Heart right ventricle (tissue), 16 donors: Measurements from ENCODE around the gene DYNC1I1. TPM values are rescaled to one million over a fixed set of nuclear protein-coding genes. Genes with fewer than 3 reads are reported as not detected.

Source experiments
- ATAC-seq, 8 donors: fragments of 200-7000 bp; cut with Tn5 transposase; one replicate each; pipeline ENCODE4 v1.9.1; 2020; ENCODE audit warnings: mild to moderate bottlenecking in 8 of 8, moderate library complexity in 8 of 8, moderate number of reproducible peaks in 1 of 8
- DNase-seq, 2 donors: peaks; one replicate each; pipeline ENCODE4 v3.0.0-alpha.2; 2020
- H3K27ac ChIP-seq, 10 donors: fragments of 200-600 bp; sonication (generic) in 2 of 10; one replicate each; pipeline versions ENCODE4 v1.5.0 to v1.8.0; 2020 to 2022; ENCODE audit warnings: mild to moderate bottlenecking in 3 of 10
- H3K27me3 ChIP-seq, 7 donors: fragments of 200-600 bp; one replicate each; pipeline ENCODE4 v1.8.0; 2021 to 2022; ENCODE audit warnings: mild to moderate bottlenecking in 2 of 7
- H3K36me3 ChIP-seq, 9 donors: fragments of 200-600 bp; sonication (generic) in 1 of 9; one replicate each; pipeline versions ENCODE4 v1.5.0 to v1.8.0; 2020 to 2022; ENCODE audit warnings: mild to moderate bottlenecking in 2 of 9
- H3K4me1 ChIP-seq, 9 donors: fragments of 200-600 bp; sonication (generic) in 1 of 9; one replicate each; pipeline versions ENCODE4 v1.5.0 to v1.8.0; 2020 to 2022; ENCODE audit warnings: mild to moderate bottlenecking in 4 of 9
- H3K4me3 ChIP-seq, 10 donors: fragments of 200-600 bp; sonication (generic) in 2 of 10; one replicate each; pipeline versions ENCODE4 v1.5.0 to v1.8.0; 2020 to 2022; ENCODE audit warnings: mild to moderate bottlenecking in 7 of 10, moderate library complexity in 2 of 10
- H3K9me3 ChIP-seq, 11 donors: fragments of 200-600 bp in 10 of 11; sonication (generic) in 2 of 11; one replicate each; pipeline versions ENCODE4 v1.5.0 to v1.8.0; 2013 to 2022; ENCODE audit warnings: mild to moderate bottlenecking in 2 of 11, control low read depth in 1 of 11, moderate library complexity in 1 of 11
- CTCF ChIP-seq, 9 donors: fragments of 200-600 bp; sonication (generic) in 2 of 9; IDR thresholded peaks; one replicate each; pipeline versions ENCODE4 v1.5.0 to v1.8.0; 2021 to 2022; ENCODE audit warnings: antibody characterized with exemption in 9 of 9, mild to moderate bottlenecking in 5 of 9, moderate library complexity in 1 of 9
- WGBS, 2 donors: extraction: QIAGEN DNeasy Blood & Tissue Kit; methylation state at CpG; one replicate each; pipeline ENCODE4 v1.1.7; 2013; ENCODE audit warnings: inconsistent platforms in 1 of 2; 5-methylcytosine and 5-hydroxymethylcytosine counted together
- intact Hi-C, 10 donors: fragments of 100-400 bp; cut with DNase I; formaldehyde crosslinking; loops; one replicate each; pipeline versions ENCODE4 v1.11.1 to v1.14.2; 2022
- polyA plus RNA-seq, 2 donors: library from polyadenylated mRNA; stranded (reverse); fragments of 200-250 nt; gene quantifications; one replicate each; pipeline ENCODE4 v1.2.3, GENCODE V29; 2013
- total RNA-seq, 10 donors: library from RNA; stranded (reverse); fragmentation: NEBNext Ultra II Directional in 3 of 10; extraction: Animal tissue kit (Norgen Biotek cat#: 25700) in 3 of 10; gene quantifications; one replicate each; pipeline versions ENCODE4 v1.2.1 to v1.2.4, GENCODE V29; 2021 to 2023
- donor health status: Arrhythmogenic right ventricular cardiomyopathy.
- donor health status: ischemic (EF 13 %, LVEDD 7.1; RV severe dilation, severe dysfunction).
- donor health status: healthy with polysubstance abuse.
- donor health status: DM: no; HTN: yes; CAD: no.
- donor health status: DM: no; HTN: no; CAD: no.
- donor health status: ischemic (EF 25% LVEDD 6.9; RV normal size, moderate dysfunction).
- donor health status: ischemic (EF 25% LVEDD 5.7; RV mildly dilated, moderate dysfunction).
- donor health status: healthy.
- donor health status: DM: yes; HTN: yes; CAD: no.
- donor health status: Ischemic cardiomyopathy.
- donor health status: ischemic (EF 35%, LVEDD 5.7; RV mildly dilated, moderate dysfunction).
- donor health status: nonischemic (EF 11% LVEDD 7.7; RV severe dilation, severe dysfunction).
- donor health status: DM: yes; HTN: yes; CAD: no.
- donor health status: PGD.
- donor health status: ischemic (EF 29% LVEDD 5.4; RV normal size, mild dysfunction).
- donor health status: nonischemic (EF 23%, LVEDD 6.1; RV moderate dilation, normal function).

Gene DYNC1I1
- total and polyA plus RNA-seq, 12 donors = 6.4 to 43.4 (median 35.6) TPM

GRCh38 chr7:95824616-95825015 lies 52.3 kb downstream of the DYNC1I1 start:
- H3K27ac ChIP-seq = no peak overlapping the region
- ATAC-seq = no peak
- WGBS, 2 donors = 82 to 86% methylated on average over 5 of the region's 5 CpGs
- intact Hi-C loops = no loop called here
- TF ChIP-seq CTCF (IDR thresholded peaks at IDR 0.05) = no peak
- no peak for DNase-seq
- H3K27me3 ChIP-seq = no peaks in the 10 kb centered on the region
- peaks cover 0 to 9% (median 0%) of the 10 kb centered on the region in 9 donors for H3K36me3 ChIP-seq
- no peaks in the 10 kb centered on the region for H3K9me3 ChIP-seq
- H3K4me1 ChIP-seq = no peaks in the 10 kb centered on the region
- H3K4me3 ChIP-seq = no peak overlapping the region

GRCh38 chr7:95828824-95829790 lies 56.8 kb downstream of the DYNC1I1 start:
- Histone ChIP-seq H3K36me3 (peaks cover 0 to 5% (median 0%) of the 10 kb centered on the region in 9 donors), H3K4me3 (no peak overlapping the region), H3K9me3 (no peaks in the 10 kb centered on the region), H3K27me3 (no peaks in the 10 kb centered on the region), H3K27ac (no peak overlapping the region), H3K4me1 (no peaks in the 10 kb centered on the region)
- intact Hi-C loops = no loop called here
- no peak for ATAC-seq
- WGBS, 2 donors = 57 to 64% methylated on average over 4 of the region's 4 CpGs
- no peak for TF ChIP-seq CTCF (IDR thresholded peaks at IDR 0.05)
- DNase-seq = no peak

GRCh38 chr7:95840953-95841950 lies 68.9 kb downstream of the DYNC1I1 start:
- Histone ChIP-seq H3K4me1 (no peaks in the 10 kb centered on the region), H3K27ac (no peak overlapping the region), H3K4me3 (no peak overlapping the region), H3K36me3 (no peaks in the 10 kb centered on the region), H3K9me3 (peaks cover 0 to 29% (median 6%) of the 10 kb centered on the region in 11 donors), H3K27me3 (no peaks in the 10 kb centered on the region)
- intact Hi-C loops = no loop called here
- 61 to 71% methylated on average over 4 of the region's 4 CpGs for WGBS, 2 donors
- TF ChIP-seq CTCF (IDR thresholded peaks at IDR 0.05) = no peak
- ATAC-seq (no peak), DNase-seq (no peak)

DNA sequence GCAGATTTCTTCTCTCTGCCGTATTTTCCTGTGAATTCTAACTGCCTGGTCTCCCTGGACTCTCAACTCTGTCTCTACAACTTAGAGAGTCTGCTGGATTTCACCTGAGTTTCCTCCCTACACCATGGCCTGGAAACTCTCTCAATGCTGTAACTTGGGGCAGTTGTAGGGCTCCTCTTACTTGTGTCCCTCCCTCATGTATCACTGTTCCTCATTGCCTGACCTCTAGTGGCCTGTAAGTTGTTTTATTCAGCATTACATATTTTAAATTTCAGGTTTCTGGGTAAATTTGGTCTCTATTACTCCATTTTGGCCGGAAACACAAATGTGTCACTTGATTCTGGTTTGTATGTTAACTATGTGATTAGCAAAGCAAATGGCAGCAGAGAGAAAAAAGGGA lies 70.9 kb downstream of the DYNC1I1 start:
- no peak for TF ChIP-seq CTCF (IDR thresholded peaks at IDR 0.05)
- Histone ChIP-seq H3K27me3 (no peaks in the 10 kb centered on the region), H3K36me3 (no peaks in the 10 kb centered on the region), H3K9me3 (peaks cover 0 to 21% (median under 1%) of the 10 kb centered on the region in 11 donors), H3K4me1 (no peaks in the 10 kb centered on the region), H3K4me3 (no peak overlapping the region), H3K27ac (no peak overlapping the region)
- 73 to 74% methylated on average over 2 of the region's 2 CpGs for WGBS, 2 donors
- intact Hi-C loops = no loop called here
- ATAC-seq (peak in 1 of 8 donors; percentile 55), DNase-seq (no peak)
